WERI-Rb-1 (cell line): ENCODE data around the gene RUSF1.

Experiments
- DNase-seq: peaks from one replicate; pipeline ENCODE4 v3.0.0-alpha.2; 2020
- H3K27ac ChIP-seq: fragments of 250-450 bp; sonication (Bioruptor Pico); 2 replicates; pipeline ENCODE4 v1.5.1; 2020; ENCODE audit warnings: mild to moderate bottlenecking, moderate library complexity
- H3K27me3 ChIP-seq: fragments of 250-450 bp; sonication (Bioruptor Pico); 2 replicates; pipeline ENCODE4 v1.5.1; 2021; ENCODE audit warnings: mild to moderate bottlenecking, low read depth, moderate library complexity; ENCODE audit not compliant: insufficient read depth, severe bottlenecking
- H3K36me3 ChIP-seq: fragments of 250-450 bp; sonication (Bioruptor Pico); 2 replicates; pipeline ENCODE4 v1.5.1; 2020; ENCODE audit warnings: mild to moderate bottlenecking, moderate library complexity
- H3K4me3 ChIP-seq: 2 replicates; pipeline ENCODE4 v1.5.1; 2011; ENCODE audit warnings: low read depth, mild to moderate bottlenecking, control low read depth, low read length
- H3K9me3 ChIP-seq: fragments of 250-450 bp; sonication (Bioruptor Pico); 2 replicates; pipeline ENCODE4 v1.5.1; 2021; ENCODE audit warnings: mild to moderate bottlenecking, moderate library complexity; ENCODE audit not compliant: severe bottlenecking
- TF ChIP-seq, protein P1 (sequence below): IDR thresholded peaks from 2 replicates; pipeline ENCODE4 v1.5.1; 2011; ENCODE audit warnings: low read depth, mild to moderate bottlenecking, control low read depth, inconsistent platforms, low read length

RUSF1 gene

DNA sequence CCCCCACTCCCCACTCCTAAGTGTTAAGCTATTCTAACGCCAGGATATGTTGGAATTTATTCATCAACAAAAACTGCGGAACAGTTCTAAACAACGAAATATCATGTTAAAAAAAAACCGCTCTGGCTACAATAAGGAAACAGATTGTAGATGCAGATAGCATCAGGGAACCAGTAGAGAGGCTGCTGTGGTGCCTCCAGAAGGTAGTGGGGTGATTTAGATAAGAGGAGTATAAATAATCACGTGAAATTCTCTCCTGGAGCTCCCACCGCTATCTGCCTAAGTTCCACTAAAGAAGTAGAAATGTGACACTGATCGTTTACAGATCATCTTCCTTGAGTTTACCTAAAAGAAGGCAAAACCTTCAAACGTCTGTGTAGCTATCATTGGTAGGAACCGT is 27.5 kb upstream of the RUSF1 start:
- Histone ChIP-seq H3K36me3 (no peaks in the 10 kb centered on the region), H3K4me3 (no peak overlapping the region), H3K27me3 (peaks cover 85% of the 10 kb centered on the region), H3K27ac (no peak overlapping the region), H3K9me3 (peaks cover 15% of the 10 kb centered on the region)
- DNase-seq: no peak
- TF ChIP-seq, protein P1, sequence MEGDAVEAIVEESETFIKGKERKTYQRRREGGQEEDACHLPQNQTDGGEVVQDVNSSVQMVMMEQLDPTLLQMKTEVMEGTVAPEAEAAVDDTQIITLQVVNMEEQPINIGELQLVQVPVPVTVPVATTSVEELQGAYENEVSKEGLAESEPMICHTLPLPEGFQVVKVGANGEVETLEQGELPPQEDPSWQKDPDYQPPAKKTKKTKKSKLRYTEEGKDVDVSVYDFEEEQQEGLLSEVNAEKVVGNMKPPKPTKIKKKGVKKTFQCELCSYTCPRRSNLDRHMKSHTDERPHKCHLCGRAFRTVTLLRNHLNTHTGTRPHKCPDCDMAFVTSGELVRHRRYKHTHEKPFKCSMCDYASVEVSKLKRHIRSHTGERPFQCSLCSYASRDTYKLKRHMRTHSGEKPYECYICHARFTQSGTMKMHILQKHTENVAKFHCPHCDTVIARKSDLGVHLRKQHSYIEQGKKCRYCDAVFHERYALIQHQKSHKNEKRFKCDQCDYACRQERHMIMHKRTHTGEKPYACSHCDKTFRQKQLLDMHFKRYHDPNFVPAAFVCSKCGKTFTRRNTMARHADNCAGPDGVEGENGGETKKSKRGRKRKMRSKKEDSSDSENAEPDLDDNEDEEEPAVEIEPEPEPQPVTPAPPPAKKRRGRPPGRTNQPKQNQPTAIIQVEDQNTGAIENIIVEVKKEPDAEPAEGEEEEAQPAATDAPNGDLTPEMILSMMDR: no peak

DNA sequence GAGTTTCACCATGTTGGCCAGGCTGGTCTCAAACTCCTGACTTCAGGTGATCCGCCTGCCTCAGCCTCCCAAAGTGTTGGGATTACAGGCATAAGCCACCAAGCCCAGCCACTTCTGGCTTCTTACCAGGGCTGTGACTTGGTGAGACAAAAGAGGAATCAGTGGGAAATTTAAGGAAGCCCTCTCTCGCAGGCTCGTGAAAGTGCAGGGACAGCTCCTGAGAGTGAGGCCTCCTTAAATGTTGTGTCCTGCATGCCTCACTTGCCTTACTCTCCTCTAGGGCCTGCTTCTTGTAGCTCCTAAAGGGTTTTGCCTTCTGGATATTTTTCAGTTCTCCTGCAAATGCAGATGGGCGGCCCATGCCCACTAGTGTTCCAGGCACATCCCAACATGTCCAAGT is 24.7 kb upstream of the RUSF1 start:
- DNase-seq: no peak
- H3K27me3 ChIP-seq: peaks cover 88% of the 10 kb centered on the region
- TF ChIP-seq, protein P1: no peak
- peaks cover 5% of the 10 kb centered on the region for H3K9me3 ChIP-seq
- H3K36me3 ChIP-seq: no peaks in the 10 kb centered on the region
- no peak overlapping the region for H3K27ac ChIP-seq
- no peak overlapping the region for H3K4me3 ChIP-seq

DNA sequence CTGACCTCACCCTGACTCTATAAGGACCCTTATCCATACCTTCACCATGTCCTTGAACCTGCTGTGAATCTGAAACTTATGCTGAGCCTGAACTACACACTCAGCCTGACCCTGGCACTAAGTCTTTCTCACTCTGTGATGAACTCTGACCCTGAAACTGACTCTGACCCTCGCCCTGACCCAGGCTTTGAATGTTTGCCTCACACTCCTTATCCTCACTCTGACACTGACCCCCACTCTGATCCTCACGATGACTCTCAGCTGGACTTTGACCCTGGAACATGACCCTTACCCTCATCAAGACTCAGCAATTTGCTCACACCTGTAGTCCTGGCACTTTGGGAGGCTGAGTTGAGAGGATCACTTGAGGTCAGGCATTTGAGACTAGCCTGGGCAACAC is 23.9 kb upstream of the RUSF1 start:
- H3K4me3 ChIP-seq: no peak overlapping the region
- DNase-seq: no peak
- peaks cover 86% of the 10 kb centered on the region for H3K27me3 ChIP-seq
- TF ChIP-seq, protein P1: no peak
- no peaks in the 10 kb centered on the region for H3K36me3 ChIP-seq
- no peaks in the 10 kb centered on the region for H3K9me3 ChIP-seq
- no peak overlapping the region for H3K27ac ChIP-seq

DNA sequence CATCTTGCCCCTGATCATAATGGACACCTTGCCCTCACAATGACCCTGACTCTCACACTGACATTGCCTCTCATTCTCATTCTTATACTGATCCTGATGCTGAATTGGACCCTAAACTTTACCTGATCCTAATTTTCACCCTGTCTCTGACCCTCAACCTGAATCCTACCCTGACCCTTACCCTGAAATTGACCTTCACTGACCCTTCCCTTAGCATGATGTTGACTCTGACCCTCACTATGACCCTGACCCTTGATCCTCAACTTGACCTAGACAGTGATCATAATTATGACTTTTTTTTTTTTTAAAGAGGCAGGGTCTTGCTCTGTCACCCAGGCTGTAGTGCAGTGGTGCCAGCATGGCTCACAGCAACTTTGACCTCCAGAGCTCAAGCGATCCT is 22.9 kb upstream of the RUSF1 start:
- no peak for DNase-seq
- TF ChIP-seq, protein P1: no peak
- Histone ChIP-seq H3K36me3 (no peaks in the 10 kb centered on the region), H3K27ac (no peak overlapping the region), H3K4me3 (no peak overlapping the region), H3K27me3 (peaks cover 85% of the 10 kb centered on the region), H3K9me3 (no peaks in the 10 kb centered on the region)

DNA sequence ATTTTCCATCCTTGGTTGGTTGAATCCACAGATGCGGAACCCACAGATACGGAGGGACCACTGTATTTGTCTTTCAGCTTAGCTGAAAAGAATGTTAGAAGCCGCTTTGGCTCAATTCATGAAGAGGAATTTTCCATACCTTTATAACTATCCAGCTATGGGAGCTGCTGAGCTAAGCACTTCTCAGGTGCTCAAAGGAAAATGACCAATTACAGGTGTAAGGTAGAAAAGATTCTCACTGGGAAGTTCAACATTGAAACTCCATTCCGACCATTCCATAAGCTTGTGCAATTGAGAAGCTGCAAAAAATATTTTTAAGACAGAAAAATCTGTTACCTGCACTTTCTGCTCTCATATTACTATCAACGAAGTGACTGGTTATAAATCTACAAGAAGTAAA is 22.2 kb upstream of the RUSF1 start:
- TF ChIP-seq, protein P1: no peak
- DNase-seq: no peak
- Histone ChIP-seq H3K4me3 (no peak overlapping the region), H3K27ac (no peak overlapping the region), H3K36me3 (no peaks in the 10 kb centered on the region), H3K9me3 (no peaks in the 10 kb centered on the region), H3K27me3 (peaks cover 86% of the 10 kb centered on the region)

DNA sequence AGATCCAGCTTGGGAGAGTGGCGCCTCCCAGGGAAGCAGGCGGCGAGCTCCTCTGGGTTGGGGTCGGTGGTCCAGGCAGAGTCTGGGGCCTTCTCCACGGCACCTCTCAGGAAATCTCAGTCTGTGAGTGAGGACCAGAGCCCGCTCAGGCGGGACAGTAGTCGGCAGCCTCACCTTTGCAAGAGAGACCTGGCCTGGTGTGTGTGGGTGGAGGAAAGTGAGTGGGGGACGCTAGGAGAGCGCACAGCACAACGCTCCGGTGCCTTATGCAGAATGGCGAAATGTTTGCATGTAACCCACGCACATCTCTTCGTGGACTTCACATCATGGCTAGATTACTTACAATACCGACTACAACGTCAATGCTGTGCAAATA is 21.7 kb upstream of the RUSF1 start:
- H3K36me3 ChIP-seq: no peaks in the 10 kb centered on the region
- H3K27ac ChIP-seq: no peak overlapping the region
- DNase-seq: no peak
- H3K27me3 ChIP-seq: peaks cover 89% of the 10 kb centered on the region
- H3K4me3 ChIP-seq: no peak overlapping the region
- TF ChIP-seq, protein P1: no peak
- H3K9me3 ChIP-seq: no peaks in the 10 kb centered on the region
